HepG2 (cell line): ENCODE measurements around the gene SLC66A3. TPM values are rescaled to one million over a fixed set of nuclear protein-coding genes. Genes with fewer than 3 reads are reported as not detected.

ENCODE experiments used
- ATAC-seq: fragments of 200-7000 bp; cut with Tn5 transposase; 3 replicates; pipeline ENCODE4 v1.9.1; 2020; ENCODE audit warnings: mild to moderate bottlenecking, moderate library complexity
- BruUV-seq: library from RNA; stranded (reverse); fragments of 400-500 nt; replicated peaks from 2 replicates; lab custom pipeline; 2021; lab: Mats Ljungman, UMichigan
- CTCF ChIA-PET: fragments of 300-600 bp; formaldehyde crosslinking; extraction: SDS; loops from one replicate; lab custom pipeline; 2021; ENCODE audit warnings: low total read pairs, inconsistent platforms, low intra/inter-chr PET ratio; lab: Yijun Ruan, JAX
- POLR2A ChIA-PET: fragments of 350-600 bp; sonication (Branson Sonifier 250); formaldehyde crosslinking; loops from one replicate; lab custom pipeline; 2020; ENCODE audit warnings: antibody characterized with exemption, inconsistent platforms; lab: Yijun Ruan, JAX
- DNase-seq: peaks from one replicate; pipeline ENCODE4 v3.0.0-alpha.2; 2015; ENCODE audit warnings: low spot score
- FAIRE-seq: peaks from 3 replicates; lab custom pipeline; 2011; peaks lifted over from hg19 to GRCh38; lab: Jason Lieb, UNC
- H2AFZ ChIP-seq: one replicate; pipeline ENCODE4 v1.6.1; 2011; ENCODE audit warnings: low read length, inconsistent platforms
- H3K27ac ChIP-seq: fragments of 300-600 bp; 3 replicates; pipeline ENCODE4 v1.8.0; 2011; ENCODE audit warnings: mixed run types, mild to moderate bottlenecking, mixed read lengths, low read length, inconsistent platforms; ENCODE audit not compliant: insufficient read depth; ENCODE audit errors: extremely low read length
- H3K27me3 ChIP-seq, 2 experiments: fragments of 200-600 bp in 1 of 2; 2 replicates in 1 of 2; 3 replicates in 1 of 2; pipeline versions ENCODE4 v1.6.0 to v1.8.0; 2011; ENCODE audit warnings: low read length in 2 of 2, mild to moderate bottlenecking in 2 of 2, moderate library complexity in 2 of 2, inconsistent platforms in 1 of 2; ENCODE audit not compliant: insufficient read depth in 2 of 2, control insufficient read depth in 1 of 2
- H3K36me3 ChIP-seq, 2 experiments: fragments of 200-600 bp in 1 of 2; replicated peaks in 1 of 2; 2 replicates in 1 of 2; 3 replicates in 1 of 2; pipeline versions ENCODE4 v1.5.1 to v1.8.0; 2011; ENCODE audit warnings: low read length in 2 of 2, inconsistent platforms in 1 of 2; ENCODE audit not compliant: insufficient read depth in 2 of 2, control insufficient read depth in 1 of 2
- H3K4me1 ChIP-seq: 2 replicates; pipeline ENCODE4 v1.5.1; 2012; ENCODE audit warnings: low read length, inconsistent platforms; ENCODE audit not compliant: insufficient read depth
- H3K4me2 ChIP-seq: 2 replicates; pipeline ENCODE4 v1.6.0; 2011; ENCODE audit warnings: low read depth, low read length, inconsistent platforms
- H3K4me3 ChIP-seq, 3 experiments: fragments of 200-600 bp in 1 of 3; sonication (generic), shearing (Covaris generic) in 1 of 3; replicated peaks in 1 of 3; 2 replicates each; pipeline ENCODE4 v1.5.1; 2011 to 2016; ENCODE audit warnings: low read length in 3 of 3, inconsistent platforms in 2 of 3, low read depth in 2 of 3, mild to moderate bottlenecking in 2 of 3, control low read depth in 1 of 3, mixed read lengths in 1 of 3; ENCODE audit not compliant: insufficient read depth in 1 of 3
- H3K79me2 ChIP-seq: one replicate; pipeline ENCODE4 v1.6.1; 2011; ENCODE audit warnings: low read length, inconsistent platforms; ENCODE audit not compliant: insufficient read depth
- H3K9ac ChIP-seq: 2 replicates; pipeline ENCODE4 v1.6.0; 2011; ENCODE audit warnings: mild to moderate bottlenecking, low read depth, low read length, inconsistent platforms; ENCODE audit not compliant: insufficient read depth
- H3K9me3 ChIP-seq: 2 replicates; pipeline ENCODE4 v1.5.1; 2012; ENCODE audit warnings: mild to moderate bottlenecking, low read length
- H4K20me1 ChIP-seq: 2 replicates; pipeline ENCODE4 v1.6.0; 2011; ENCODE audit warnings: inconsistent platforms, mild to moderate bottlenecking, low read length, moderate library complexity; ENCODE audit not compliant: insufficient read depth
- ADNP ChIP-seq: sonication (generic); formaldehyde crosslinking; IDR thresholded peaks from 2 replicates; pipeline ENCODE4 v1.4.0; 2020; ENCODE audit warnings: missing genetic modification reagents
- EED ChIP-seq: sonication (generic); formaldehyde crosslinking; IDR thresholded peaks from 2 replicates; pipeline ENCODE4 v1.5.0; 2020; ENCODE audit warnings: mild to moderate bottlenecking, missing genetic modification reagents
- ISX ChIP-seq: sonication (generic); formaldehyde crosslinking; conservative IDR thresholded peaks from 2 replicates; pipeline ENCODE4 v1.5.0; 2020; ENCODE audit warnings: missing genetic modification reagents
- MXI1 ChIP-seq: IDR thresholded peaks from 3 replicates; pipeline ENCODE4 v1.6.1; 2012; ENCODE audit warnings: low read depth, low read length, inconsistent platforms, borderline replicate concordance
- NR3C1 ChIP-seq: sonication (generic); formaldehyde crosslinking; IDR thresholded peaks from 2 replicates; pipeline ENCODE4 v1.4.0; 2020; ENCODE audit warnings: missing genetic modification reagents
- RELA ChIP-seq: sonication (generic); formaldehyde crosslinking; IDR thresholded peaks from 2 replicates; pipeline ENCODE4 v1.4.0; 2020; ENCODE audit warnings: missing genetic modification reagents
- SRF ChIP-seq: IDR thresholded peaks from 2 replicates; pipeline ENCODE4 v1.6.1; 2011; ENCODE audit warnings: mild to moderate bottlenecking, low read depth, low read length, moderate library complexity
- TCF7 ChIP-seq: sonication (generic); IDR thresholded peaks from 2 replicates; pipeline ENCODE4 v1.6.1; 2016; ENCODE audit warnings: antibody characterized with exemption, low read depth
- U2AF1 ChIP-seq: fragments of 200-400 bp; formaldehyde crosslinking; optimal IDR thresholded peaks from 2 replicates; pipeline ENCODE3; 2017; ENCODE audit warnings: mild to moderate bottlenecking, low read depth, low read length
- ZFP41 ChIP-seq: sonication (generic); formaldehyde crosslinking; IDR thresholded peaks from 2 replicates; pipeline ENCODE4 v1.4.0; 2020; ENCODE audit warnings: mild to moderate bottlenecking, missing genetic modification reagents, borderline replicate concordance
- ZNF138 ChIP-seq: sonication (generic); formaldehyde crosslinking; IDR thresholded peaks from 2 replicates; pipeline ENCODE4 v1.5.0; 2020; ENCODE audit warnings: mild to moderate bottlenecking, low read depth, missing genetic modification reagents
- ZNF263 ChIP-seq: sonication (generic); formaldehyde crosslinking; IDR thresholded peaks from 2 replicates; pipeline ENCODE4 v1.4.0; 2020; ENCODE audit warnings: missing genetic modification reagents
- ZNF510 ChIP-seq: sonication (generic); formaldehyde crosslinking; IDR thresholded peaks from 2 replicates; pipeline ENCODE4 v1.4.0; 2020; ENCODE audit warnings: low read depth, mild to moderate bottlenecking, missing genetic modification reagents
- ZNF577 ChIP-seq: sonication (generic); formaldehyde crosslinking; IDR thresholded peaks from 2 replicates; pipeline ENCODE4 v1.4.0; 2020; ENCODE audit warnings: mild to moderate bottlenecking, low read depth, missing genetic modification reagents, borderline replicate concordance
- ZNF629 ChIP-seq: sonication (generic); formaldehyde crosslinking; conservative IDR thresholded peaks from 2 replicates; pipeline ENCODE4 v1.5.0; 2020; ENCODE audit warnings: missing genetic modification reagents
- WGBS: methylation state at CpG from one replicate; pipeline ENCODE4 v1.1.6; 2017; ENCODE audit warnings: low lambda C conversion rate; 5-methylcytosine and 5-hydroxymethylcytosine counted together
- in situ Hi-C: cut with HindIII; loops from 2 replicates; pipeline ENCODE4 v1.10.0; 2017; ENCODE audit warnings: low pct_unique_long_range_greater_than_20kb; ENCODE audit not compliant: extremely low pct_ligation_motif_present
- intact Hi-C: fragments of 100-400 bp; cut with micrococcal nuclease; formaldehyde crosslinking; loops from one replicate; pipeline ENCODE4 v1.10.0; 2022; ENCODE audit not compliant: unreplicated experiment
- polyA plus RNA-seq, 8 experiments: library from polyadenylated mRNA; depleted of rRNA in 3 of 8; stranded (reverse) in 7 of 8; unstranded in 1 of 8; fragments of >200 nt; fragmentation: Illumina TruSeq in 4 of 8; extraction: Trizol in 4 of 8; gene quantifications; 2 replicates each; pipeline versions ENCODE4 v1.2.1 to v1.2.3, GENCODE V29; 2011 to 2016; ENCODE audit warnings: low read depth in 4 of 8, missing spikeins in 1 of 8, mixed read lengths in 1 of 8; ENCODE audit not compliant: insufficient read depth in 1 of 8
- total RNA-seq, 5 experiments: library from RNA; depleted of rRNA; stranded (reverse); fragments of >200 nt; fragmentation: Illumina TruSeq; extraction: Trizol; gene quantifications; 2 replicates each; pipeline ENCODE4 v1.2.3, GENCODE V29; 2016; ENCODE audit warnings: low read depth in 1 of 5
- TF ChIP-seq, protein P1 (sequence below): sonication (generic); formaldehyde crosslinking; IDR thresholded peaks from 2 replicates; pipeline ENCODE4 v1.4.0; 2020; ENCODE audit warnings: mild to moderate bottlenecking, missing genetic modification reagents
- TF ChIP-seq, protein P2 (sequence below): sonication (generic); formaldehyde crosslinking; IDR thresholded peaks from 2 replicates; pipeline ENCODE4 v1.8.1; 2023; ENCODE audit warnings: mild to moderate bottlenecking, moderate library complexity, missing genetic modification reagents

The SLC66A3 gene
- total and polyA plus RNA-seq, 2 of the 13 experiments (the other 11 are each of a cell fraction or from before 2014, with no cell fraction given), result 2.2 to 3.7 TPM

DNA sequence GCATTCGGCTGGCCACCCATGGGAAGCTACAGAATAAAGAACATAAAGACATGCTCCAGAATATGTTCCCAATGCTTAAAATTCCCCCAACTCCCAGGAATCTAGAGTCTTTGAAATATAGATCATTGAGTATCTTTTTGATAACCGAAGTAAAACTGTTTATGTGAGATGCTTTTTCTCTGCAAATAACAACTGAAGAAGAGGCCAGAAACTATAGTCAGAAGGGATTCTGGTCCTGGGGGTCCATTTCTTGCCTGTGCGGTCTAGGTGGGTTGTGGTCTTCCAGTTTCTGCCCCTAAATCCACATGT lies 30.6 kb upstream of the SLC66A3 start (continued):
- TF ChIP-seq, protein P1, sequence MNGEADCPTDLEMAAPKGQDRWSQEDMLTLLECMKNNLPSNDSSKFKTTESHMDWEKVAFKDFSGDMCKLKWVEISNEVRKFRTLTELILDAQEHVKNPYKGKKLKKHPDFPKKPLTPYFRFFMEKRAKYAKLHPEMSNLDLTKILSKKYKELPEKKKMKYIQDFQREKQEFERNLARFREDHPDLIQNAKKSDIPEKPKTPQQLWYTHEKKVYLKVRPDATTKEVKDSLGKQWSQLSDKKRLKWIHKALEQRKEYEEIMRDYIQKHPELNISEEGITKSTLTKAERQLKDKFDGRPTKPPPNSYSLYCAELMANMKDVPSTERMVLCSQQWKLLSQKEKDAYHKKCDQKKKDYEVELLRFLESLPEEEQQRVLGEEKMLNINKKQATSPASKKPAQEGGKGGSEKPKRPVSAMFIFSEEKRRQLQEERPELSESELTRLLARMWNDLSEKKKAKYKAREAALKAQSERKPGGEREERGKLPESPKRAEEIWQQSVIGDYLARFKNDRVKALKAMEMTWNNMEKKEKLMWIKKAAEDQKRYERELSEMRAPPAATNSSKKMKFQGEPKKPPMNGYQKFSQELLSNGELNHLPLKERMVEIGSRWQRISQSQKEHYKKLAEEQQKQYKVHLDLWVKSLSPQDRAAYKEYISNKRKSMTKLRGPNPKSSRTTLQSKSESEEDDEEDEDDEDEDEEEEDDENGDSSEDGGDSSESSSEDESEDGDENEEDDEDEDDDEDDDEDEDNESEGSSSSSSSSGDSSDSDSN (CRISPR knock-in tag), result no peak
- no peak for TF ChIP-seq ISX (CRISPR knock-in tag)
- TF ChIP-seq, protein P2, sequence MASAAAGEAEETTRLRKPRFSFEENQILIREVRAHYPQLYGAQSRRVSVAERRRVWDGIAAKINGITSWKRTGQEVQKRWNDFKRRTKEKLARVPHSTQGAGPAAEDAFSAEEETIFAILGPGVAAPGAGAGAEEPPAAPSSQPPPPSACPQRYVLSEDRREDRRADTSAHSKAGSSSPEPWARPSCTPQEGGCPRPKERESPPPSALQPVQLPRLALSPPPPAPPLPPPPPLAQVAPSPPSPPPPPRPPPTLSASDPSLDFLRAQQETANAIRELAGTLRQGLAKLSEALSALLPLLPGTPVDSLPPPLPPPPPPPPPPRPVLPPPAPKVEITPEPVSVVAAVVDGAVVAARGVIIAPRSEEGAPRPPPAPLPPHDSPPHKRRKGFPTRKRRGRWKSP (CRISPR knock-in tag), result no peak
- no peak for TF ChIP-seq ZNF263 (CRISPR knock-in tag)
- no peak for TF ChIP-seq NR3C1 (CRISPR knock-in tag)
- TF ChIP-seq ZFP41 (CRISPR knock-in tag), result no peak
- TF ChIP-seq ZNF577 (CRISPR knock-in tag), result no peak
- no peak for TF ChIP-seq ZNF629 (CRISPR knock-in tag)
- TF ChIP-seq MXI1, result no peak
- no peak for TF ChIP-seq ZNF138
- TF ChIP-seq RELA (CRISPR knock-in tag), result no peak

DNA sequence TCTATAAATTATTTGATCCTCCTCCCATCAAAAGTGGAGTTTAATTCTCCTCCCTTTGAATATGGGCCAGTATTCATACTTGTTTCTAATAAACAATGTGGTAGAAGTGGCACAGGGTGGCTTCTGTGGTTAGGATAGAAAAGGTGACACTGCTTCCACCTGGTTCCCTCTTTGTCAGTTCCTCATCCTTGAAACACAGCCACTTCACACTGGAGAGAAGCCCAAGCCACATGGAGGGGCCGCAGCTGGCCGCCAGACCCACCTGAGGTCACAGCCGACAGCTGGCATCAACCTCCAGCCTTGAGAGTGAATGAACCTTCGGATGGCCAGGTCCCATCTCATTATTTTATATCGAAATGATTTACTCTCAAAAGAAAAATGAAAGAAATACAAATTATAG lies 27.5 kb upstream of the SLC66A3 start:
- no peaks in the 10 kb centered on the region for H3K36me3 ChIP-seq
- no peaks in the 10 kb centered on the region for H3K79me2 ChIP-seq
- POLR2A ChIA-PET, result no interaction called here
- H3K27ac ChIP-seq, result no peak overlapping the region
- no peak overlapping the region for H3K4me3 ChIP-seq
- H2AFZ ChIP-seq, result no peak overlapping the region
- no peak for DNase-seq
- WGBS, result 33% methylated on average over 5 of the region's 5 CpGs
- TF ChIP-seq ZNF510 (CRISPR knock-in tag) (no peak), ADNP (CRISPR knock-in tag) (no peak), SRF (no peak), EED (CRISPR knock-in tag) (no peak), TCF7 (no peak), U2AF1 (no peak)
- no peak overlapping the region for H3K4me2 ChIP-seq
- ATAC-seq, result no peak
- no peaks in the 10 kb centered on the region for H3K9me3 ChIP-seq
- CTCF ChIA-PET, result interaction anchor here (1.0 kb wide), 1 partner anchor 292 kb away, joined by 3 read pairs; no protein-coding TSS in a partner anchor
- in situ Hi-C loops, result loop anchor here (10.0 kb wide), 1 partner anchor 223 kb away; no protein-coding TSS in a partner anchor
- FAIRE-seq, result no peak
- no TSS peak for BruUV-seq
- intact Hi-C loops, result loop anchor here (10.0 kb wide), 1 partner anchor 213 kb away; the partner anchor contains the start of gene KCNF1
- peaks cover 11 to 51% of the 10 kb centered on the region in 2 experiments for H3K27me3 ChIP-seq
- peaks cover 48% of the 10 kb centered on the region for H3K4me1 ChIP-seq
- H4K20me1 ChIP-seq, result no peaks in the 10 kb centered on the region
- H3K9ac ChIP-seq, result no peak overlapping the region
